ENCODE results near the gene SH3PXD2B.

- TF ChIP-seq CTCF (IDR thresholded peaks at IDR 0.05) (no peak), POLR2A (IDR thresholded peaks at IDR 0.05) (no peak)
Observed at GRCh38 chr5:172285226-172286143, 168.8 kb downstream of the SH3PXD2B start.

All from tibial nerve (tissue), 3 donors.